ENCODE results near the gene VTI1A. TPM values are rescaled to one million over a fixed set of nuclear protein-coding genes. Genes with fewer than 3 reads are reported as not detected.

The VTI1A gene
- total RNA-seq, 1 donor = 37.1 TPM

GRCh38 chr10:112581921-112582320 lies 134.9 kb downstream of the VTI1A start:
- TF ChIP-seq, protein P1, sequence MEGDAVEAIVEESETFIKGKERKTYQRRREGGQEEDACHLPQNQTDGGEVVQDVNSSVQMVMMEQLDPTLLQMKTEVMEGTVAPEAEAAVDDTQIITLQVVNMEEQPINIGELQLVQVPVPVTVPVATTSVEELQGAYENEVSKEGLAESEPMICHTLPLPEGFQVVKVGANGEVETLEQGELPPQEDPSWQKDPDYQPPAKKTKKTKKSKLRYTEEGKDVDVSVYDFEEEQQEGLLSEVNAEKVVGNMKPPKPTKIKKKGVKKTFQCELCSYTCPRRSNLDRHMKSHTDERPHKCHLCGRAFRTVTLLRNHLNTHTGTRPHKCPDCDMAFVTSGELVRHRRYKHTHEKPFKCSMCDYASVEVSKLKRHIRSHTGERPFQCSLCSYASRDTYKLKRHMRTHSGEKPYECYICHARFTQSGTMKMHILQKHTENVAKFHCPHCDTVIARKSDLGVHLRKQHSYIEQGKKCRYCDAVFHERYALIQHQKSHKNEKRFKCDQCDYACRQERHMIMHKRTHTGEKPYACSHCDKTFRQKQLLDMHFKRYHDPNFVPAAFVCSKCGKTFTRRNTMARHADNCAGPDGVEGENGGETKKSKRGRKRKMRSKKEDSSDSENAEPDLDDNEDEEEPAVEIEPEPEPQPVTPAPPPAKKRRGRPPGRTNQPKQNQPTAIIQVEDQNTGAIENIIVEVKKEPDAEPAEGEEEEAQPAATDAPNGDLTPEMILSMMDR (IDR thresholded peaks at IDR 0.05; ENCODE audit: insufficient read depth, low read depth, low read length) = no peak
- H3K4me3 ChIP-seq (ENCODE audit: low read depth, low read length) = no peak overlapping the region

DNA sequence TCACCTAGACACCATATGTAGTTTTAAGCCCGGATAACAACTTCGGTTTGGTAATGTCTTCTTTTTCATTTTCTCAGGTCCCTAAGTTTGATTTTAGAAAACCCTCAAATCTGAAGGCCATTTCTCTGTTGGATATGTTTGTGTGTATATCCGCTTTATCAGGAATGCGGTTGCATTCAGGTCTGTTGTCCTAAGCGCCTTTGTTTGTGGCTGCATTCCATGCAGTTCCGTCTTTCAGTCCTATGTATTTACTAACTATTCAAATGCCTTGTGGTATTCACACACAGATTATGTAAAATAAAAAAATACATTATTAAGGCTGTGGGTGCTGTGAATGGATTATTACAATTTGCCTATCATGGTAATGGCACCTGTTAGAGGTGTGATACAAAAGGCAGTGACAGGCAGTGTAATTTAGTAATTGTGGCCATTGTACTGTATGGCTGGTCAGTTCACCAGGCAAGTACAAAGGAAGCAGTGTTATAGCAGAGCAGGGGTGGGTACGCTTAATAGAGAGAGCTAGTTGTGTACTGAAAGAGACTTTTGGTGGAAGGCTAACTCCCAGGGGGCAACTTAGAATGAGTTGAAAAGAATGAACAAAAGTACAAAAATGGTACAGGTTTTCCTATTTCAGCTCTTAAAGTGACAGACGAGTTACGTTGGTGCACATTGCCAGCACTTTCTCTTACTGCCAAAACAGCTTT lies 136.4 kb downstream of the VTI1A start:
- DNase-seq (ENCODE audit: low read depth) = no peak
- TF ChIP-seq, protein P1 (IDR thresholded peaks at IDR 0.05; ENCODE audit: insufficient read depth, low read depth, low read length) = no peak
- no peak overlapping the region for H3K4me3 ChIP-seq (ENCODE audit: low read depth, low read length)

More at GRCh38 chr10:112581921-112582320, 134.9 kb downstream of the VTI1A start:
- DNase-seq (ENCODE audit: low read depth) = no peak

DNA sequence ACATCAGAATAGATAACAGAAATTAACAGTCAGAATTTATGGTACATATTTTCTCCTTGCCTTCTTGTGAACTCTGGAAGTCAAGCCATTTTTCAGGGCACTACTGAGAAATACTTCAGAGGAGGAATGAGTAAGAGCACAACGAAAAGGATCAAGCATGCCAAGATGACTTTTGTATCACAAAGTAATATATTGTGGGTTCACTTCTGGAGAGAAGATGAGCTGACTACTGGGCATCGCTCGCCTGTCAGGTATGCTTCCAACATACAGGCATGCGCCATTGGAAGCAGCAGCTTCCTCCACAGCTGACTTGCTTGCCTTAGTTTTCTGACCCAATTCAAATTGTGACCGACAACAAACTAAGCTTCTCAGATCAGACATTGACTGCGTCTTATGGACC lies 137.3 kb downstream of the VTI1A start:
- TF ChIP-seq, protein P1 (IDR thresholded peaks at IDR 0.05; ENCODE audit: insufficient read depth, low read depth, low read length) = no peak
- H3K4me3 ChIP-seq (ENCODE audit: low read depth, low read length) = no peak overlapping the region
- no peak for DNase-seq (ENCODE audit: low read depth)

- H3K4me3 ChIP-seq (ENCODE audit: low read depth, low read length) = no peak overlapping the region
- DNase-seq (ENCODE audit: low read depth) = no peak
- TF ChIP-seq, protein P1 (IDR thresholded peaks at IDR 0.05; ENCODE audit: insufficient read depth, low read depth, low read length) = no peak
Measured at GRCh38 chr10:112585126-112585525, 138.1 kb downstream of the VTI1A start.

- TF ChIP-seq, protein P1 (IDR thresholded peaks at IDR 0.05; ENCODE audit: insufficient read depth, low read depth, low read length) = no peak
- H3K4me3 ChIP-seq (ENCODE audit: low read depth, low read length) = no peak overlapping the region
- DNase-seq (ENCODE audit: low read depth) = no peak
Measured at GRCh38 chr10:112585960-112586359, 138.9 kb downstream of the VTI1A start.

DNA sequence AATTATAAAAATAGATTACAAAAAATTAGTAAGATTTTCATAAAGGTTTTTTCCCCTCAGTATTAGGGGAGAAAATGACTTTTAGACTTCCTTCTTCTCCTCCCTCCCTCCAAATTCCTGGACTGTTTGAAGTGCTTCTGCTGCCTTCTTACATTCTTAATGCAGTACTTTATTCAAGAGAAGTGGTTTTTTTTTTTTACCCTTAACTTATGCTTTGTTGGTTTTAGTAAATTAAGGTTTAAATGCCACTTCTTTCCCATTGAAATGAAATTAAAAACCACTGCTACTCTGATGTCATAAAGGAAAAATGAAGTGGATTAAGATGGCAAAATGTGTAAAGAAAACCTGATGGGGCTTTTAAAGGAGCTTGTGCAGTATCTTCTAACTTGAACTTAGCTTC lies 140.7 kb downstream of the VTI1A start:
- DNase-seq (ENCODE audit: low read depth) = no peak
- TF ChIP-seq, protein P1 (IDR thresholded peaks at IDR 0.05; ENCODE audit: insufficient read depth, low read depth, low read length) = no peak
- H3K4me3 ChIP-seq (ENCODE audit: low read depth, low read length) = no peak overlapping the region
